ENCODE measurements around the gene APOB. TPM values are rescaled to one million over a fixed set of nuclear protein-coding genes. Genes with fewer than 3 reads are reported as not detected.
A peak's percentile ranks its signal among the peaks of the same experiment; 100 is the strongest.

Gene APOB
- total and polyA plus RNA-seq, 2 of the 13 experiments (the other 11 are each of a cell fraction or from before 2014, with no cell fraction given) = 1,569 to 2,515 TPM

GRCh38 chr2:21028021-21028947 lies 15.6 kb downstream of the APOB start (continued):
- TF ChIP-seq REST (IDR thresholded peaks at IDR 0.05; ENCODE audit: borderline replicate concordance in 1 of 2, low read depth in 1 of 2, low read length in 2 of 2) (no peak), TRAFD1 (CRISPR knock-in tag; IDR thresholded peaks at IDR 0.05; ENCODE audit: borderline replicate concordance) (no peak), ARNT2 (CRISPR knock-in tag; IDR thresholded peaks at IDR 0.05; ENCODE audit: low read depth) (peak; percentile 67; the same call in 1 of the 2 replicates), ZNF737 (CRISPR knock-in tag; IDR thresholded peaks at IDR 0.05; ENCODE audit: borderline replicate concordance) (no peak), ZNF777 (CRISPR knock-in tag; IDR thresholded peaks at IDR 0.05) (no peak), ZSCAN25 (CRISPR knock-in tag; IDR thresholded peaks at IDR 0.05) (no peak), ZNF468 (CRISPR knock-in tag; IDR thresholded peaks at IDR 0.05) (no peak), ZNF34 (CRISPR knock-in tag; IDR thresholded peaks at IDR 0.05; ENCODE audit: borderline replicate concordance) (peak; percentile 58; the same call in 1 of the 2 replicates), ZNF251 (CRISPR knock-in tag; IDR thresholded peaks at IDR 0.05) (no peak), RARA (CRISPR knock-in tag; IDR thresholded peaks at IDR 0.05) (no peak), HNRNPL (IDR thresholded peaks at IDR 0.05; ENCODE audit: low read depth, low read length) (0 out of 2 replicates have a peak, but pooled peaks have one; percentile 25), SP2 (CRISPR knock-in tag; IDR thresholded peaks at IDR 0.05) (no peak), ZNF557 (CRISPR knock-in tag; IDR thresholded peaks at IDR 0.05) (no peak), HNRNPUL1 (IDR thresholded peaks at IDR 0.05; ENCODE audit: low read depth, low read length) (no peak), MXI1 (IDR thresholded peaks at IDR 0.05; ENCODE audit: borderline replicate concordance, low read depth, low read length) (no peak), TCF12 (IDR thresholded peaks at IDR 0.05) (no peak), TCF12 (CRISPR knock-in tag; IDR thresholded peaks at IDR 0.05) (0 out of 2 replicates have a peak, but pooled peaks have one; percentile 38), ZNF543 (CRISPR knock-in tag; IDR thresholded peaks at IDR 0.05) (0 out of 2 replicates have a peak, but pooled peaks have one; percentile 27), RBM22 (optimal IDR thresholded peaks at IDR 0.05; ENCODE audit: low read length) (peak; percentile 97), ZNF317 (CRISPR knock-in tag; IDR thresholded peaks at IDR 0.05) (no peak), ZNF124 (CRISPR knock-in tag; IDR thresholded peaks at IDR 0.05) (0 out of 2 replicates have a peak, but pooled peaks have one; percentile 19), DBP (CRISPR knock-in tag; IDR thresholded peaks at IDR 0.05; ENCODE audit: not compliant biosample characterization) (no peak), NR2F6 (IDR thresholded peaks at IDR 0.05) (no peak), NR2F6 (CRISPR knock-in tag; IDR thresholded peaks at IDR 0.05) (no peak), PHF20 (CRISPR knock-in tag; IDR thresholded peaks at IDR 0.05) (no peak)

Data from HepG2 (cell line).